GM19467 (cell line): ENCODE measurements around the gene NCKAP5.

Source experiments
- ATAC-seq: cut with Tn5 transposase; IDR thresholded peaks from one replicate; pipeline ENCODE4 v1.9.1; 2021; ENCODE audit warnings: mild to moderate bottlenecking, moderate library complexity; ENCODE audit not compliant: unreplicated experiment

The NCKAP5 gene

GRCh38 chr2:133433455-133434451 lies 134.5 kb downstream of the NCKAP5 start:
- ATAC-seq: no peak

- no peak for ATAC-seq
Observed at GRCh38 chr2:133432778-133433177, 135.5 kb downstream of the NCKAP5 start.

- ATAC-seq: no peak
Observed at GRCh38 chr2:133431289-133431688, 137.0 kb downstream of the NCKAP5 start.

GRCh38 chr2:133426791-133427190 lies 141.5 kb downstream of the NCKAP5 start:
- ATAC-seq: no peak

- ATAC-seq: no peak
Observed at GRCh38 chr2:133425612-133426011, 142.7 kb downstream of the NCKAP5 start.

GRCh38 chr2:133424876-133425275 lies 143.4 kb downstream of the NCKAP5 start:
- no peak for ATAC-seq

GRCh38 chr2:133422931-133423351 lies 145.3 kb downstream of the NCKAP5 start:
- no peak for ATAC-seq

- peak; percentile 97 for ATAC-seq
Observed at GRCh38 chr2:133421516-133422324, 146.5 kb downstream of the NCKAP5 start.

GRCh38 chr2:133420788-133421187 lies 147.5 kb downstream of the NCKAP5 start:
- ATAC-seq: no peak

GRCh38 chr2:133418671-133419070 lies 149.6 kb downstream of the NCKAP5 start:
- no peak for ATAC-seq

GRCh38 chr2:133418021-133418420 lies 150.2 kb downstream of the NCKAP5 start:
- ATAC-seq: peak; percentile 36

- ATAC-seq: no peak
Observed at GRCh38 chr2:133417415-133417814, 150.8 kb downstream of the NCKAP5 start.

GRCh38 chr2:133416736-133417135 lies 151.5 kb downstream of the NCKAP5 start:
- no peak for ATAC-seq

- ATAC-seq: no peak
Observed at GRCh38 chr2:133416146-133416545, 152.1 kb downstream of the NCKAP5 start.

GRCh38 chr2:133415210-133415876 lies 152.9 kb downstream of the NCKAP5 start:
- ATAC-seq: no peak

- ATAC-seq: no peak
Observed at GRCh38 chr2:133414486-133415209, 153.6 kb downstream of the NCKAP5 start.

- ATAC-seq: no peak
Observed at GRCh38 chr2:133413863-133414262, 154.4 kb downstream of the NCKAP5 start.

GRCh38 chr2:133412694-133413093 lies 155.6 kb downstream of the NCKAP5 start:
- no peak for ATAC-seq

GRCh38 chr2:133411857-133412256 lies 156.4 kb downstream of the NCKAP5 start:
- ATAC-seq: no peak

- no peak for ATAC-seq
Observed at GRCh38 chr2:133411101-133411500, 157.2 kb downstream of the NCKAP5 start.
